GM18520 (cell line): ENCODE measurements around the gene POU2F2.

Source experiments
- ATAC-seq: cut with Tn5 transposase; IDR thresholded peaks from one replicate; pipeline ENCODE4 v1.9.1; 2021; ENCODE audit not compliant: unreplicated experiment

Gene POU2F2

GRCh38 chr19:42081584-42082203, 50.6 kb downstream of the POU2F2 start:
- no peak for ATAC-seq

- no peak for ATAC-seq
Observed at GRCh38 chr19:42080764-42081375, 51.4 kb downstream of the POU2F2 start.

- no peak for ATAC-seq
Observed at GRCh38 chr19:42079886-42080763, 52.1 kb downstream of the POU2F2 start.

- ATAC-seq: no peak
Observed at GRCh38 chr19:42079276-42079669, 53.0 kb downstream of the POU2F2 start.

GRCh38 chr19:42078538-42079275, 53.5 kb downstream of the POU2F2 start:
- no peak for ATAC-seq

- ATAC-seq: no peak
Observed at GRCh38 chr19:42078058-42078457, 54.2 kb downstream of the POU2F2 start.

DNA sequence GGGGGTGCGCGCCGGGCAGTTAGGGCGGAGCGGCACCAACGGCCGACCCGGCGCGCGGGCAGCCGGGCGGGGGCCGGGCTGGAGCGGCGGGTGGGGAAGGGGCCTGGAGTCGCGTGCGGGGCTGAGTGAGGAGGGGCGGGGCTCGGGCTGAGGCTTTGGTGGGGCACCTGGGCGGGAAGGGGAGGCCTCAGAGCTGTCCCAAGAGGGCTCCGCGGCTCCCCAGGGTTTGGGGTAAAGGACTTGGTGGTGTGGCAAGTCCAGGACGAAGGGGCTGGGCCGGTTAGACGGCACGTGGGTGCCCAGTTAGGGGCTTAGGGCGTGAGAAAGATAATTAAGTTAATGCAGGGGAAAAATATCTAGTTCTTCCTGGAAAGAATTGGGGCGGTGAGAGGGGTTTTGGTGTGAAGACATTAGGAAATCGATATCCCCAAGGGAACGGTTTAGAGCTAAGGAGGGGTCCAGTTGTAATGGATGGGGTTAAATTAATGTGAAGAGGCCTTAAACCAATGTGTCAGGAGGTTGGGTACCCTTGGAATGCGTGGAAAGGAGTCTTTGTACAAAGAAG, 55.8 kb downstream of the POU2F2 start:
- no peak for ATAC-seq

- peak; percentile 93 for ATAC-seq
Observed at GRCh38 chr19:42075616-42076379, 56.4 kb downstream of the POU2F2 start, which contains the start of gene ZNF574. Gene ZNF574 (plus strand): TSS chr19:42076166. CDS start chr19:42078607, 2,441 bp downstream.

- no peak for ATAC-seq
Observed at GRCh38 chr19:42075364-42075615, 57.0 kb downstream of the POU2F2 start.

GRCh38 chr19:42074513-42075363, 57.5 kb downstream of the POU2F2 start:
- no peak for ATAC-seq

GRCh38 chr19:42071247-42071646, 61.0 kb downstream of the POU2F2 start:
- no peak for ATAC-seq

GRCh38 chr19:42069619-42070351, 62.5 kb downstream of the POU2F2 start, which contains the start of gene GRIK5:
Gene GRIK5 (minus strand): TSS chr19:42070206. CDS start chr19:42065770, 4,436 bp downstream.
- no peak for ATAC-seq

- ATAC-seq: no peak
Observed at GRCh38 chr19:42068756-42069571, 63.3 kb downstream of the POU2F2 start.

DNA sequence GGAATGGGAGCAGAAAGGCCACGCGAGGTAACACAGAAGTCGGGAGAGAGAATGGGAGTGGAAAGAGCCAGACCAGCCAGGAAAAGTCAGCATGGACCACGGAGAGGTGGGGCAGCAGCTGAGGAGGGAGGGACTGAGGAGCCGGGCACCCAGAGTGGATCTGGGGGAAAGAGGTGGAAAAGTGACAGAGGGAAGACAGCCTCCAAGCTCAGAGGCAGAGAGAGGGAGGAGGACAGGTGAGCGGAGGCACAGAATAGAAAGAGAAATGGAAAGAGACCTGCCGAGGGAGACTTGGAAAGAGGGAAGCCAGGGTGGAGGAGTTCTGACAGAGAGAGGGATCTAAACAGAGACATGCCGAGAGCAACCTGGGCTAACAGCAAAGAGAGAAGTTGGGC, 63.9 kb downstream of the POU2F2 start:
- no peak for ATAC-seq

DNA sequence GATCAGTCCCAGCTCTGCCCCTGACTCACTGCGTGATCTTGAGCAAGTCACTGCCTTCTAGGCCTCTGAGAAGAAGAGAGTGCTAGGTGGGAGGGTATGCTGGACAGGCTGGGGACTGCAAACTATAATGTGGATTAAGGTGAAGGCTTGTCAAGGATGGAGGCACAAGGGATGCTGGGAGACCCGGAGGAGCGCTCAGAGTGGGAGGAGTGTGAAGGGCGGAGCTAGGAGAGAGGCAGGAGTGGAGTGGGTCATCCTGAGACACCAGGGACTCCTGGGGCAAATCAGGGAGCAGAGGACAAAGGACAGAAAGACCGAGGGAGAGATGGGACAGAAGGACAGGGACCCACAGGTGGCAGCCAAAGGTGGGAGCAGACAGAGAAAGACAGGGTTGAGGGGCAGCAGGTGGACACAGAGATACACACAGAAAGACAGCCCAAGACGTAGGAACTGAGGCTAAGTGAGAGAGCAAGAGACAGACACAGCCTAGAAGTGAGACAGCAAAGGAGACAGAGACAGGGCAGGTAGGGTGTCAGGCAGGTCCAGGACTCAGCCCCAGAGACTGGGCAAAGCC, 64.8 kb downstream of the POU2F2 start:
- no peak for ATAC-seq

- no peak for ATAC-seq
Observed at GRCh38 chr19:42066075-42066754, 66.0 kb downstream of the POU2F2 start.

DNA sequence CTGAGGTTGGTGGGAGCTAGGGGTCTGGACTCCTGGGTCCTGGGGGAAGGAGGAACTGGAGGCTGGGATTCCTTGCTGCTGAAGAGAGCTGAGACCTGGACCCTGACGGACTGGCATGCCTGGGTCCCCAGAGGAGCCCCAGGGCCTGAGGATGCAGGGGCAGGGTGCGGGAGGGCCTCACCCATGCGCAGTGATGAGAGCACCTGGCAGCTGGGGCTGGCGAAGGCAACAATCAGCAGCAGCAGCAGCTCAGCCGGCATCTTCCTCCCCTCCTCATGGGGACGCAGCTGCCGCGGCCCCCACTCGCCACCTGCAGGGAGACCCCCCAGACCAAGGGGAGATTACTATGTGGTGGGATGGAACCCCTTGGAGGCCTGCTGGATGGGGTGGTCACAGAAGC, 66.7 kb downstream of the POU2F2 start:
- ATAC-seq: no peak
